ENCODE data around the gene TOGARAM1.

The TOGARAM1 gene

DNA sequence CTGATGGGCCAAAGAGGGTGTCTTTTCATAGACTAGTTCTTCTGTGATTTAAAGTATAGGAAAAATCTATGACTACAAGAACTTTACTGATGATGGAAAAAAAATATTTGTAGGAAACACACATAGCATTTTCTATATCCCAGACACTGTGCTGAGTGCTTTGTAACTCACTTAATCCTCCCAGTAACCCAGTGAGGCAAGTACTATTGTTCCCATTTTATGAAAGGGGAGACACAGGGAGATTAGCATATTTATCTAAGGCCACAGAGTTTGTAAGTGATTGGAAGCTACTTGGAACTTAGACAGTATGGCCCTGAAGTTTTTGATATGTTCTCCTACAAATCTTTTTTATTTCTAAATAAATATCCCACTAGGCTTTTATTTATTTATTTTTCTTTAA, 141.8 kb downstream of the TOGARAM1 start:
- DNase-seq: no peak

GRCh38 chr14:45104561-45104960, 142.6 kb downstream of the TOGARAM1 start:
- DNase-seq: no peak

DNA sequence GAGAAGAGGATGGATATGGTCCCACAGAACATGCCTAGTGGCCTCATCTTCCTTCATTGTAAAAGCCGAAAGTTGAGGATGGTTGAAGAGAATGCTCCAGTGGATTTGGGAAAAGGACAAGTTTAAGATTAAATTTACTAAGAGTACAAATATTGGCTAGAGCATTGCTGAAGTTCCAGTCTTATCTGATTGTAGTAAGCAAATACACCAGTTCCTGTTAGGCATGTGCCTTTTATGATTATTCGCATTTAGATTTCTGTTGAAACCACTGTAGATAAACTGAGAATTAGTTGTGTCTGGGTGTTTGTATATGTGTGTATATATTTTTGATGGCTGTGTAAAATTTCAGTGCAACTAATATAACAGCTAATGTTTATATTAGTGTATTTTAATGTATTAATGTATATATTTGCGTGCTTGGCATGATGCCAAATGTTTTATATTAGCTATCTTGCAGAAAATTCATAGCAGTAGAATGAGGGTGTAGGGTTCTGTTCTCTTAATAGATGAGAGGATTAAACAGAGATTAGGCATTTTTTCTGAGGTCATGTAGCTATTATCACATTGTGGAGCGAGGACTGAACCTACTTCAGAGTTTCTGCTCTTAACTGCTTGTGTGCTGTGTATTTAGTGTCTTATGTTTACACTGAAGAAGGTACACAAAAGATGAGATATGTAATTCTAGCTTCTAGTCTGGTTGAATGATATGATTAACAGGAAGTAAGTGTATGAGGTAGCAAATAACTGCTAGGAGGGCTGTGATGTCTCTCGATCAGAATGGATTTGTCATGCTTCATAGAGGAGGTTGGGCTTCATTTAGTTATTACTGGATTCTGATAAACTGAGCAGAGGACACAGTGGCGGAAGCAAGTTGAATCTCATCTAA, 151.1 kb downstream of the TOGARAM1 start:
- DNase-seq: no peak

DNA sequence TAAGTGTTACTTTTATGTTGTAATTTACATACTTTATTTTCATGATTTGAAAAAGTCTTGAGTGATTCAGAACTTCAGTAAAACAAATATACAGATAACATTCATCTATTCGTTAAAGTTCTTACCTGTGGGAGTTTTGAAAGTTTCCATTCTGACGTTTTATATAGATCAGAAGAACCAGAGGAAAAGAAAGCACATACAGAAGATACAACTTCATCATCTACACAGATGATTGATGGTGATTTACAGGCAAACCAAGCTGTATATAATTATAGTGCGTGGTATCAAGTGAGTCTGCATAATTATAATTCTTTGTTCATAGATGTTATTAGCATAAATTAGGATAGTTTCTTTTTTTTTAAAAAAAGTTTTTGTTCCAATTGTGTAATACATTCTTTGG, 152.3 kb downstream of the TOGARAM1 start:
- no peak for DNase-seq

GRCh38 chr14:45118594-45118993, 156.6 kb downstream of the TOGARAM1 start:
- no peak for DNase-seq

DNA sequence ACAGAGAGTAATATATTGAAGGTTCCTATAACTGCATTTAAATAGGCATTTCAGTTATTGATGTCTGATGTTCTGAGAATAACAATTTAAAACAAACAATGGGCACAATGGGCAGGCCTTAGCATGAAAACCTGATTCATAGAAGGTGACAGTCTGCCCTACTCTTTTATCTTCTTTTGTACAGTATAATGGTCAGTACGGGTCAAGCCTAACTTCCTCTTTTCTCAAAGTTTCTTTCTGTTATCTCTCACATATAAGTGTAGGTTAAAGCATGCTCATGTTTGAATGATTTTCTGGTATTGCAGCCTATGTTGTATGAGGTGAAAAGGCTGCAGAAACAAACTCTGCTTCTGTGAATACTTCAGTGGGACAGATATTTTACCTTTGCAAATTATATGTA, 158.1 kb downstream of the TOGARAM1 start:
- no peak for DNase-seq

GRCh38 chr14:45123271-45123670, 161.3 kb downstream of the TOGARAM1 start:
- DNase-seq: no peak

Data from CD4-positive, alpha-beta T cell treated with Interleukin-21 for 1 hour (primary cell).